K562 (cell line): Measurements from ENCODE around the gene NABP1. TPM values are rescaled to one million over a fixed set of nuclear protein-coding genes. Genes with fewer than 3 reads are reported as not detected.

ENCODE experiments used
- ATAC-seq: fragments of 200-7000 bp; cut with Tn5 transposase; 3 replicates; pipeline ENCODE4 v1.9.1; 2020; ENCODE audit warnings: moderate library complexity
- BruUV-seq: library from RNA; stranded (reverse); fragments of 400-500 nt; replicated peaks from 2 replicates; lab custom pipeline; 2021; lab: Mats Ljungman, UMichigan
- CTCF ChIA-PET: fragments of 300-600 bp; formaldehyde crosslinking; extraction: SDS; loops from one replicate; lab custom pipeline; 2021; ENCODE audit warnings: low intra/inter-chr PET ratio; lab: Yijun Ruan, JAX
- POLR2A ChIA-PET: fragments of 300-600, 350-650 bp; sonication (Branson Sonifier 250); formaldehyde crosslinking; extraction: SDS; loops from one replicate; lab custom pipeline; 2021; ENCODE audit warnings: antibody characterized with exemption, inconsistent platforms; lab: Yijun Ruan, JAX
- DNase-seq, 4 experiments: peaks; one replicate each; pipeline versions ENCODE4 v3.0.0 to v3.0.0-alpha.2; 2011 to 2018; ENCODE audit warnings: low spot score in 3 of 4, mixed read lengths in 3 of 4; ENCODE audit errors: extremely low read depth in 1 of 4
- FAIRE-seq: peaks from 2 replicates; lab custom pipeline; 2011; peaks lifted over from hg19 to GRCh38; lab: Jason Lieb, UNC
- H2AFZ ChIP-seq: 2 replicates; pipeline ENCODE4 v1.6.0; 2011; ENCODE audit warnings: low read depth, low read length, control low read depth, inconsistent platforms
- H3K27ac ChIP-seq: fragments of 200-600 bp; 3 replicates; pipeline ENCODE4 v1.8.0; 2011; ENCODE audit warnings: low read depth, mild to moderate bottlenecking, control low read depth, inconsistent platforms, low read length, moderate library complexity, mixed read lengths; ENCODE audit errors: extremely low read depth
- H3K27me3 ChIP-seq, 2 experiments: fragments of 300-600 bp in 1 of 2; 2 replicates in 1 of 2; 3 replicates in 1 of 2; pipeline versions ENCODE4 v1.6.0 to v1.8.0; 2011; ENCODE audit warnings: inconsistent platforms in 2 of 2, low read length in 2 of 2, mild to moderate bottlenecking in 1 of 2, mixed read lengths in 1 of 2, moderate library complexity in 1 of 2; ENCODE audit not compliant: control insufficient read depth in 2 of 2, insufficient read depth in 2 of 2
- H3K36me3 ChIP-seq: fragments of 300-600 bp; 3 replicates; pipeline ENCODE4 v1.8.0; 2011; ENCODE audit warnings: mild to moderate bottlenecking, low read length, inconsistent platforms; ENCODE audit not compliant: control insufficient read depth, insufficient read depth
- H3K4me1 ChIP-seq, 2 experiments: fragments of 200-600 bp in 1 of 2; replicated peaks in 1 of 2; 2 replicates in 1 of 2; 3 replicates in 1 of 2; pipeline versions ENCODE4 v1.5.1 to v1.8.0; 2011; ENCODE audit warnings: inconsistent platforms in 2 of 2, low read length in 2 of 2, mild to moderate bottlenecking in 1 of 2, mixed read lengths in 1 of 2, moderate library complexity in 1 of 2; ENCODE audit not compliant: control insufficient read depth in 2 of 2, insufficient read depth in 2 of 2
- H3K4me2 ChIP-seq: 2 replicates; pipeline ENCODE4 v1.6.1; 2011; ENCODE audit warnings: low read length, control low read depth, inconsistent platforms, mixed read lengths; ENCODE audit not compliant: insufficient read depth
- H3K4me3 ChIP-seq: fragments of 200-600 bp; sonication (generic), shearing (Covaris generic); 2 replicates; pipeline ENCODE4 v1.5.1; 2016; ENCODE audit warnings: control low read depth, inconsistent platforms
- H3K79me2 ChIP-seq: fragments of 200-600 bp; 3 replicates; pipeline ENCODE4 v1.8.0; 2011; ENCODE audit warnings: low read length, inconsistent platforms; ENCODE audit not compliant: control insufficient read depth, insufficient read depth
- H3K9ac ChIP-seq, 2 experiments: 2 replicates each; pipeline versions ENCODE4 v1.6.0 to v1.6.1; 2011; ENCODE audit warnings: low read depth in 2 of 2, low read length in 2 of 2, control low read depth in 1 of 2, inconsistent platforms in 1 of 2, mild to moderate bottlenecking in 1 of 2, mixed read lengths in 1 of 2; ENCODE audit not compliant: insufficient read depth in 1 of 2
- H3K9me1 ChIP-seq: one replicate; pipeline ENCODE4 v1.6.0; 2011; ENCODE audit warnings: inconsistent platforms, mild to moderate bottlenecking, low read length, moderate library complexity; ENCODE audit not compliant: control insufficient read depth, insufficient read depth
- H3K9me3 ChIP-seq: replicated peaks from 2 replicates; pipeline ENCODE4 v1.5.1; 2011; ENCODE audit warnings: low read depth, low read length, inconsistent platforms; ENCODE audit not compliant: control insufficient read depth, insufficient read depth
- H4K20me1 ChIP-seq: replicated peaks from 2 replicates; pipeline ENCODE4 v1.6.1; 2011; ENCODE audit warnings: low read length, inconsistent platforms, mixed read lengths; ENCODE audit not compliant: control insufficient read depth, insufficient read depth
- CEBPB ChIP-seq: fragments of 450-650 bp; IDR thresholded peaks from 2 replicates; pipeline ENCODE4 v1.6.1; 2016; ENCODE audit warnings: missing genetic modification characterization, missing compliant biosample characterization
- CEBPG ChIP-seq, 3 experiments: fragments of 200-800 bp in 1 of 3; sonication (Bioruptor generic) in 1 of 3; sonication (generic) in 1 of 3; formaldehyde crosslinking in 1 of 3; IDR thresholded peaks in 2 of 3; conservative IDR thresholded peaks in 1 of 3; 2 replicates each; pipeline versions ENCODE4 v1.6.1 to v1.8.0; 2016 to 2022; ENCODE audit warnings: missing compliant biosample characterization in 2 of 3, missing genetic modification characterization in 2 of 3, mild to moderate bottlenecking in 1 of 3, missing genetic modification reagents in 1 of 3
- NR2C2 ChIP-seq, 2 experiments: fragments of 200-800 bp in 1 of 2; sonication (Bioruptor generic) in 1 of 2; sonication (generic) in 1 of 2; formaldehyde crosslinking in 1 of 2; IDR thresholded peaks; 2 replicates each; pipeline versions ENCODE4 v1.6.1 to v1.8.0; 2016 to 2022; ENCODE audit warnings: mild to moderate bottlenecking in 1 of 2, missing compliant biosample characterization in 1 of 2, missing genetic modification characterization in 1 of 2, missing genetic modification reagents in 1 of 2
- RBM14 ChIP-seq: fragments of 200-400 bp; formaldehyde crosslinking; IDR thresholded peaks from 2 replicates; pipeline ENCODE4 v1.6.1; 2018; ENCODE audit warnings: low read depth, mild to moderate bottlenecking, low read length, moderate library complexity, borderline replicate concordance; ENCODE audit not compliant: insufficient read depth
- RBM25 ChIP-seq: fragments of 200-400 bp; formaldehyde crosslinking; IDR thresholded peaks from 2 replicates; pipeline ENCODE4 v1.6.1; 2018; ENCODE audit warnings: low read length, low read depth, moderate library complexity; ENCODE audit not compliant: severe bottlenecking
- RNF219 ChIP-seq: fragments of 250-450 bp; sonication (Bioruptor Pico); IDR thresholded peaks from 2 replicates; pipeline ENCODE4 v1.5.0; 2022; ENCODE audit warnings: mild to moderate bottlenecking
- TRIM25 ChIP-seq: fragments of 450-650 bp; IDR thresholded peaks from 2 replicates; pipeline ENCODE4 v1.7.0; 2016; ENCODE audit warnings: borderline replicate concordance
- ZBTB33 ChIP-seq: sonication (generic); formaldehyde crosslinking; IDR thresholded peaks from 2 replicates; pipeline ENCODE4 v1.8.1; 2023; ENCODE audit warnings: mild to moderate bottlenecking, missing genetic modification reagents
- in situ Hi-C: fragments of 300-500 bp; cut with MboI; formaldehyde crosslinking; loops from 4 replicates; pipeline ENCODE4 v1.15.0; 2018; ENCODE audit warnings: inconsistent platforms, mixed read lengths
- intact Hi-C: fragments of 100-400 bp; cut with micrococcal nuclease; formaldehyde crosslinking; loops from 2 replicates; pipeline ENCODE4 v1.14.2; 2022
- polyA plus RNA-seq, 8 experiments: library from polyadenylated mRNA; depleted of rRNA in 4 of 8; stranded (reverse) in 5 of 8; unstranded in 3 of 8; fragments of >200 nt; fragmentation: Nextera tagmentation in 2 of 8; fragmentation: Illumina TruSeq in 1 of 8; extraction: Ambion mirVana in 2 of 8; extraction: Trizol in 1 of 8; gene quantifications; 2 replicates each; pipeline versions ENCODE4 v1.2.1 to v1.2.3, GENCODE V29; 2011 to 2014; ENCODE audit warnings: inconsistent platforms in 1 of 8, missing spikeins in 1 of 8
- total RNA-seq, 7 experiments: library from RNA; depleted of rRNA in 6 of 7; stranded (reverse); fragments of >200 nt in 6 of 7; fragmentation: Illumina TruSeq in 2 of 7; extraction: Trizol in 2 of 7; gene quantifications; 2 replicates each; pipeline versions ENCODE4 v1.2.1 to v1.2.3, GENCODE V29; 2011 to 2021; ENCODE audit warnings: low replicate concordance in 1 of 7

The NABP1 gene
- total and polyA plus RNA-seq, 9 of the 15 experiments (the other 6 are each of a cell fraction or from before 2014, with no cell fraction given), result 12.8 to 44.0 (median 20.2) TPM

- H3K27ac ChIP-seq, result no peak overlapping the region
- H3K4me3 ChIP-seq, result no peak overlapping the region
- in situ Hi-C loops, result no loop called here
- no TSS peak for BruUV-seq
- H3K9ac ChIP-seq, result no peak overlapping the region
- CTCF ChIA-PET, result no interaction called here
- POLR2A ChIA-PET, result interaction anchor here (1.4 kb wide), 1 partner anchor 10 kb away, joined by 4 read pairs; no protein-coding TSS in a partner anchor
- no peaks in the 10 kb centered on the region for H3K9me3 ChIP-seq
- H3K9me1 ChIP-seq, result no peaks in the 10 kb centered on the region
- no peak overlapping the region for H3K4me2 ChIP-seq
- ATAC-seq, result no peak
- TF ChIP-seq NR2C2 (CRISPR knock-in tag; IDR thresholded peaks at IDR 0.05) (no peak), NR2C2 (tag; IDR thresholded peaks at IDR 0.05) (no peak), ZBTB33 (no peak), CEBPG (CRISPR knock-in tag; IDR thresholded peaks at IDR 0.05) (no peak), CEBPG (tag; conservative IDR thresholded peaks at IDR 0.05 in 1 of 2, IDR thresholded peaks at IDR 0.05 in 1 of 2) (peak in 1 of 2 experiments; percentile 54; a peak in 1 of 4 replicates), RBM14 (no peak), TRIM25 (no peak), RBM25 (no peak), RNF219 (CRISPR knock-in tag) (no peak), CEBPB (tag) (peak; percentile 50)
- H2AFZ ChIP-seq, result peak overlapping the region; percentile 28; the same call in 1 of the 2 replicates
- no peaks in the 10 kb centered on the region for H3K4me1 ChIP-seq
- no peaks in the 10 kb centered on the region for H4K20me1 ChIP-seq
- FAIRE-seq, result no peak
- DNase-seq, result no peak
- H3K79me2 ChIP-seq, result no peaks in the 10 kb centered on the region
- no peaks in the 10 kb centered on the region for H3K27me3 ChIP-seq
- H3K36me3 ChIP-seq, result no peaks in the 10 kb centered on the region
- intact Hi-C loops, result no loop called here
These were observed 21.5 kb upstream of the NABP1 start for GRCh38 chr2:191656391-191656790.
